GM23338 (cell line): ENCODE results near the gene EPS8L3. TPM values are rescaled to one million over a fixed set of nuclear protein-coding genes. Genes with fewer than 3 reads are reported as not detected.

Experiments used
- ATAC-seq: fragments of 200-7000 bp; cut with Tn5 transposase; 3 replicates; pipeline ENCODE4 v1.9.1; 2020
- DNase-seq: peaks from one replicate; pipeline ENCODE4 v3.0.0-alpha.2; 2015; ENCODE audit warnings: low spot score
- H2AFZ ChIP-seq: fragments of 200-600 bp; sonication (generic); 2 replicates; pipeline ENCODE4 v1.8.0; 2016; ENCODE audit warnings: antibody characterized with exemption, mild to moderate bottlenecking, moderate library complexity
- H3F3A ChIP-seq: fragments of 200-600 bp; sonication (generic); replicated peaks from 2 replicates; pipeline ENCODE4 v1.8.0; 2017; ENCODE audit warnings: antibody characterized with exemption, mixed run types, low read depth
- H3K27ac ChIP-seq: fragments of 200-600 bp; sonication (generic); 2 replicates; pipeline ENCODE4 v1.6.1; 2016; ENCODE audit warnings: low read depth
- H3K27me3 ChIP-seq: fragments of 200-600 bp; sonication (generic); 2 replicates; pipeline ENCODE4 v1.8.0; 2016; ENCODE audit warnings: mild to moderate bottlenecking, mixed run types, moderate library complexity; ENCODE audit not compliant: insufficient read depth
- H3K36me3 ChIP-seq: fragments of 200-600 bp; sonication (generic); 2 replicates; pipeline ENCODE4 v1.8.0; 2016; ENCODE audit warnings: mild to moderate bottlenecking; ENCODE audit not compliant: insufficient read depth
- H3K4me1 ChIP-seq: fragments of 200-600 bp; sonication (generic); 2 replicates; pipeline ENCODE4 v1.8.0; 2016; ENCODE audit warnings: mild to moderate bottlenecking, moderate library complexity; ENCODE audit not compliant: insufficient read depth
- H3K4me2 ChIP-seq: fragments of 200-600 bp; sonication (generic); 2 replicates; pipeline ENCODE4 v1.7.1; 2017; ENCODE audit warnings: mixed run types
- H3K4me3 ChIP-seq: fragments of 200-600 bp; sonication (generic); 2 replicates; pipeline ENCODE4 v1.6.1; 2016; ENCODE audit warnings: mixed run types
- H3K79me2 ChIP-seq: fragments of 200-600 bp; sonication (generic); replicated peaks from 2 replicates; pipeline ENCODE4 v1.8.0; 2017; ENCODE audit warnings: mild to moderate bottlenecking; ENCODE audit not compliant: insufficient read depth
- H3K9me2 ChIP-seq: fragments of 200-600 bp; sonication (generic); 2 replicates; pipeline ENCODE4 v1.8.0; 2017; ENCODE audit not compliant: insufficient read depth
- H4K20me1 ChIP-seq: fragments of 200-600 bp; sonication (generic); replicated peaks from 2 replicates; pipeline ENCODE4 v1.8.0; 2017; ENCODE audit warnings: mild to moderate bottlenecking; ENCODE audit not compliant: insufficient read depth
- H3K27ac Mint-ChIP-seq: 2 replicates; pipeline ENCODE4 v1.8.0; 2020; ENCODE audit warnings: inconsistent platforms, mild to moderate bottlenecking, moderate library complexity, mixed read lengths
- H3K27me3 Mint-ChIP-seq: 3 replicates; pipeline ENCODE4 v1.8.0; 2022; ENCODE audit warnings: low read depth, mild to moderate bottlenecking, moderate library complexity, mixed read lengths, inconsistent platforms; ENCODE audit not compliant: insufficient read depth, poor library complexity
- H3K36me3 Mint-ChIP-seq: 3 replicates; pipeline ENCODE4 v1.8.0; 2021; ENCODE audit warnings: low read depth, mild to moderate bottlenecking, inconsistent platforms, moderate library complexity, mixed read lengths
- H3K4me1 Mint-ChIP-seq: 3 replicates; pipeline ENCODE4 v1.8.0; 2020; ENCODE audit warnings: mild to moderate bottlenecking, inconsistent platforms, mixed read lengths
- H3K4me3 Mint-ChIP-seq: 3 replicates; pipeline ENCODE4 v1.8.0; 2021; ENCODE audit warnings: moderate library complexity, mild to moderate bottlenecking, inconsistent platforms, mixed read lengths
- H3K9me3 Mint-ChIP-seq: 3 replicates; pipeline ENCODE4 v1.8.0; 2020; ENCODE audit warnings: moderate library complexity, mild to moderate bottlenecking, inconsistent platforms, mixed read lengths
- CREB1 ChIP-seq: fragments of 250-450 bp; sonication (Bioruptor Pico); IDR thresholded peaks from 2 replicates; pipeline ENCODE4 v1.5.0; 2020; ENCODE audit warnings: low read depth, mild to moderate bottlenecking, moderate library complexity
- CTCF ChIP-seq, 2 experiments: fragments of 200-600 bp in 1 of 2; sonication (generic) in 1 of 2; conservative IDR thresholded peaks; 2 replicates each; pipeline versions ENCODE4 v1.5.1 to v1.6.1; 2016 to 2017; ENCODE audit warnings: antibody characterized with exemption in 2 of 2, low read depth in 2 of 2, mild to moderate bottlenecking in 2 of 2, moderate library complexity in 1 of 2
- EZH2 ChIP-seq: fragments of 200-600 bp; sonication (generic); IDR thresholded peaks from one replicate; pipeline ENCODE4 v1.8.0; 2017; ENCODE audit warnings: antibody characterized with exemption, mild to moderate bottlenecking, low read depth; ENCODE audit not compliant: unreplicated experiment
- EZH2phosphoT487 ChIP-seq: fragments of 200-600 bp; sonication (generic); IDR thresholded peaks from one replicate; pipeline ENCODE4 v1.8.1; 2018; ENCODE audit warnings: antibody characterized with exemption; ENCODE audit not compliant: unreplicated experiment
- JUNB ChIP-seq: IDR thresholded peaks from one replicate; pipeline ENCODE4 v1.6.1; 2016; ENCODE audit warnings: antibody characterized with exemption; ENCODE audit not compliant: unreplicated experiment
- NANOG ChIP-seq: IDR thresholded peaks from 2 replicates; pipeline ENCODE4 v1.6.1; 2016; ENCODE audit warnings: antibody characterized with exemption, borderline replicate concordance
- POLR2AphosphoS5 ChIP-seq: IDR thresholded peaks from 2 replicates; pipeline ENCODE4 v1.6.1; 2016; ENCODE audit warnings: antibody characterized with exemption, low read depth
- REST ChIP-seq: IDR thresholded peaks from one replicate; pipeline ENCODE4 v1.6.1; 2018; ENCODE audit warnings: antibody characterized with exemption; ENCODE audit not compliant: unreplicated experiment
- STAT1 ChIP-seq: IDR thresholded peaks from one replicate; pipeline ENCODE4 v1.6.1; 2016; ENCODE audit warnings: antibody characterized with exemption; ENCODE audit not compliant: unreplicated experiment
- ZNF114 ChIP-seq: fragments of 250-450 bp; sonication (Bioruptor Pico); IDR thresholded peaks from 2 replicates; pipeline ENCODE4 v1.5.0; 2020; ENCODE audit warnings: mild to moderate bottlenecking, moderate library complexity
- ZNF331 ChIP-seq: fragments of 250-450 bp; sonication (Bioruptor Pico); IDR thresholded peaks from 2 replicates; pipeline ENCODE4 v1.5.0; 2020; ENCODE audit warnings: low read depth, mild to moderate bottlenecking, moderate library complexity
- polyA plus RNA-seq: library from polyadenylated mRNA; unstranded; fragments of >200 nt; fragmentation: Nextera tagmentation; extraction: Ambion mirVana; gene quantifications from 2 replicates; pipeline ENCODE4 v1.2.1, GENCODE V29; 2016
- total RNA-seq: library from RNA; depleted of rRNA; stranded (reverse); fragments of >200 nt; shearing (Covaris generic); gene quantifications from 2 replicates; pipeline ENCODE4 v1.2.3, GENCODE V29; 2014
- TF ChIP-seq, protein P1 (sequence below): IDR thresholded peaks from 2 replicates; pipeline ENCODE4 v1.6.1; 2016; ENCODE audit warnings: antibody characterized with exemption

EPS8L3 gene
- total and polyA plus RNA-seq, 2 experiments from 2014 or later, result not detected

DNA sequence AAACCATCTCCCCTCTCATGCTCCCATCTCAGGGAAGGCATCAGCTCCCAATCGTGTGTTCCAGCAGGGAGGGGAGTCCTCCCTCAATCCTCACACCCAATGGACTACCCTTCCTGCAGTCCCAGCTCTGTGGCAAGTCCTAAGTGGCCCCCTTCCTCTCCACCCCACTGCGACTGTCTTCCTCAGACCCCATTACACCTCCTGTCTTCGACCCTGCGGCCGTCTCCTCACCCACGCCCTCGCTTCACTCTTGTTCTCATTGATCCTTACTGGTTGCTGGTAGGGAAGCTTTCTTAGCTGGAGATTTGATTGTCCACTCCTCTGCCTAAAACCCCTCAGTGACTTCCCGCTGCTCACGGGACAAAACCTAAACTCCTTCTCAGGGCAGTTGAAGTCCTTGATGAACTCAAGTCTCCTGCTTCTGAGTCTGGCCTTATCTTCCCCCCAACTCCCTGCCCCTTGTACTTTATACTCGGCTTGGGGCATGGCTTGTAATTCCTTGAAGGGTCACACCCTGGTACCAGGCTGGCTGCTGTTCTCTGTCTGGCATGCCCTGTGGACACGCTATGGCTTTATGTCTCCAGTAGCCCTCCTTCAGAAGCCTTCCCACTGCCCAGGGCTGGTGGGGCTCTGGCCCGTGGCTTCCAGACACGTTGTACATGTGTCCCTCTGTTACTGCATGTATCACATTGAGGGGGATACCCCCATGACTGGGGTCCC is 2.3 kb upstream of the EPS8L3 start:
- H3F3A ChIP-seq, result no peaks in the 10 kb centered on the region
- H3K4me2 ChIP-seq, result no peak overlapping the region
- no peak for TF ChIP-seq JUNB
- TF ChIP-seq CTCF (conservative IDR thresholded peaks at IDR 0.05; ENCODE audit: low read depth in 2 of 2), result no peak
- H3K27ac Mint-ChIP-seq, result no peak overlapping the region
- no peaks in the 10 kb centered on the region for H3K27me3 ChIP-seq
- peaks cover 13% of the 10 kb centered on the region for H3K27me3 Mint-ChIP-seq
- H3K27ac ChIP-seq, result no peak overlapping the region
- DNase-seq (no peak), ATAC-seq (no peak)
- H3K79me2 ChIP-seq, result no peaks in the 10 kb centered on the region
- H3K4me1 ChIP-seq, result no peaks in the 10 kb centered on the region
- H3K4me3 ChIP-seq, result no peak overlapping the region
- H3K36me3 ChIP-seq, result no peaks in the 10 kb centered on the region
- H3K4me1 Mint-ChIP-seq, result peaks cover 5% of the 10 kb centered on the region
- H3K9me3 Mint-ChIP-seq, result no peaks in the 10 kb centered on the region
- H3K9me2 ChIP-seq, result no peaks in the 10 kb centered on the region
- H4K20me1 ChIP-seq, result no peaks in the 10 kb centered on the region
- no peak overlapping the region for H3K4me3 Mint-ChIP-seq
- H3K36me3 Mint-ChIP-seq, result no peaks in the 10 kb centered on the region; the same call in 2 of the 3 replicates
- no peak overlapping the region for H2AFZ ChIP-seq

GRCh38 chr1:109765483-109765815 is 1.7 kb upstream of the EPS8L3 start:
- H3K4me1 ChIP-seq, result no peaks in the 10 kb centered on the region
- H4K20me1 ChIP-seq, result no peaks in the 10 kb centered on the region
- no peak overlapping the region for H3K4me3 ChIP-seq
- H3K4me2 ChIP-seq, result no peak overlapping the region
- H3K36me3 Mint-ChIP-seq, result no peaks in the 10 kb centered on the region; the same call in 2 of the 3 replicates
- peaks cover 5% of the 10 kb centered on the region for H3K4me1 Mint-ChIP-seq
- no peaks in the 10 kb centered on the region for H3F3A ChIP-seq
- H3K36me3 ChIP-seq, result no peaks in the 10 kb centered on the region
- TF ChIP-seq ZNF331 (no peak), POLR2AphosphoS5 (no peak), ZNF114 (CRISPR knock-in tag) (no peak), REST (no peak), JUNB (no peak), CREB1 (CRISPR knock-in tag) (no peak), CTCF (conservative IDR thresholded peaks at IDR 0.05; ENCODE audit: low read depth in 2 of 2) (no peak), EZH2phosphoT487 (no peak), NANOG (no peak), STAT1 (no peak), EZH2 (no peak)
- TF ChIP-seq, protein P1, sequence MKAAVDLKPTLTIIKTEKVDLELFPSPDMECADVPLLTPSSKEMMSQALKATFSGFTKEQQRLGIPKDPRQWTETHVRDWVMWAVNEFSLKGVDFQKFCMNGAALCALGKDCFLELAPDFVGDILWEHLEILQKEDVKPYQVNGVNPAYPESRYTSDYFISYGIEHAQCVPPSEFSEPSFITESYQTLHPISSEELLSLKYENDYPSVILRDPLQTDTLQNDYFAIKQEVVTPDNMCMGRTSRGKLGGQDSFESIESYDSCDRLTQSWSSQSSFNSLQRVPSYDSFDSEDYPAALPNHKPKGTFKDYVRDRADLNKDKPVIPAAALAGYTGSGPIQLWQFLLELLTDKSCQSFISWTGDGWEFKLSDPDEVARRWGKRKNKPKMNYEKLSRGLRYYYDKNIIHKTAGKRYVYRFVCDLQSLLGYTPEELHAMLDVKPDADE, result no peak
- no peak overlapping the region for H3K27ac ChIP-seq
- no peak for DNase-seq
- no peak overlapping the region for H3K27ac Mint-ChIP-seq
- no peak for ATAC-seq
- H3K27me3 Mint-ChIP-seq, result peaks cover 12% of the 10 kb centered on the region
- no peak overlapping the region for H2AFZ ChIP-seq
- no peaks in the 10 kb centered on the region for H3K9me3 Mint-ChIP-seq
- H3K79me2 ChIP-seq, result no peaks in the 10 kb centered on the region
- no peaks in the 10 kb centered on the region for H3K9me2 ChIP-seq
- no peaks in the 10 kb centered on the region for H3K27me3 ChIP-seq
- H3K4me3 Mint-ChIP-seq, result no peak overlapping the region
